Endothelial cell of umbilical vein (primary cell): ENCODE results near the gene BIRC5.

ENCODE experiments used
- CTCF ChIP-seq, 2 donors: IDR thresholded peaks; 1 replicate in 1 of 2; 2 replicates in 1 of 2; pipeline ENCODE4 v1.5.1; 2011; ENCODE audit warnings: low read length in 2 of 2, mild to moderate bottlenecking in 2 of 2, moderate library complexity in 2 of 2, control low read depth in 1 of 2, inconsistent platforms in 1 of 2, low read depth in 1 of 2; ENCODE audit not compliant: insufficient read depth in 1 of 2; ENCODE audit errors: extremely low read depth in 1 of 2
- EZH2 ChIP-seq: IDR thresholded peaks from 2 replicates; pipeline ENCODE4 v1.6.1; 2012; ENCODE audit warnings: borderline replicate concordance, low read depth, mild to moderate bottlenecking, moderate library complexity, low read length, inconsistent platforms; ENCODE audit not compliant: severe bottlenecking
- GATA2 ChIP-seq: IDR thresholded peaks from 2 replicates; pipeline ENCODE4 v1.7.0; 2011; ENCODE audit warnings: low read depth, mild to moderate bottlenecking, moderate library complexity, mixed read lengths, low read length; ENCODE audit not compliant: insufficient read length, insufficient read depth
- POLR2A ChIP-seq: IDR thresholded peaks from 2 replicates; pipeline ENCODE4 v1.6.1; 2012; ENCODE audit warnings: low read depth, mild to moderate bottlenecking, control low read depth, low read length
- TF ChIP-seq, protein P1 (sequence below): IDR thresholded peaks from 2 replicates; pipeline ENCODE4 v1.6.1; 2011; ENCODE audit not compliant: insufficient read depth, insufficient read length

- TF ChIP-seq CTCF (IDR thresholded peaks at IDR 0.05; ENCODE audit: extremely low read depth in 1 of 2, insufficient read depth in 1 of 2, low read depth in 1 of 2, low read length in 2 of 2): no peak
- no peak for TF ChIP-seq EZH2
- TF ChIP-seq, protein P1, sequence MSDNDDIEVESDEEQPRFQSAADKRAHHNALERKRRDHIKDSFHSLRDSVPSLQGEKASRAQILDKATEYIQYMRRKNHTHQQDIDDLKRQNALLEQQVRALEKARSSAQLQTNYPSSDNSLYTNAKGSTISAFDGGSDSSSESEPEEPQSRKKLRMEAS: no peak
- no peak for TF ChIP-seq POLR2A
- TF ChIP-seq GATA2: no peak
Observed at GRCh38 chr17:78266771-78267170, 52.7 kb downstream of the BIRC5 start.
